CD4-positive, alpha-beta T cell treated with Interferon gamma for 1 hour (primary cell): Measurements from ENCODE around the gene EXOC3L2.

Source experiments
- DNase-seq: peaks from one replicate; pipeline ENCODE4 v3.0.0-alpha.2; 2020

EXOC3L2 gene

GRCh38 chr19:45218911-45219743 is 26.1 kb downstream of the EXOC3L2 start:
- no peak for DNase-seq

GRCh38 chr19:45218426-45218825 is 26.8 kb downstream of the EXOC3L2 start:
- DNase-seq, result no peak

GRCh38 chr19:45217957-45218334 is 27.3 kb downstream of the EXOC3L2 start:
- DNase-seq, result no peak

- DNase-seq, result no peak
These were observed 27.8 kb downstream of the EXOC3L2 start for GRCh38 chr19:45217193-45217956.

GRCh38 chr19:45216667-45217066 is 28.5 kb downstream of the EXOC3L2 start:
- DNase-seq, result no peak

- DNase-seq, result no peak
These were observed 29.6 kb downstream of the EXOC3L2 start for GRCh38 chr19:45215391-45216191.

- no peak for DNase-seq
These were observed 32.2 kb downstream of the EXOC3L2 start for GRCh38 chr19:45213031-45213430.

- no peak for DNase-seq
These were observed 33.3 kb downstream of the EXOC3L2 start for GRCh38 chr19:45211751-45212381.

GRCh38 chr19:45206328-45206727 is 38.9 kb downstream of the EXOC3L2 start:
- DNase-seq, result no peak

- DNase-seq, result no peak
These were observed 39.4 kb downstream of the EXOC3L2 start for GRCh38 chr19:45205810-45206209.

- no peak for DNase-seq
These were observed 42.6 kb downstream of the EXOC3L2 start for GRCh38 chr19:45202637-45203036.

- no peak for DNase-seq
These were observed 44.6 kb downstream of the EXOC3L2 start for GRCh38 chr19:45200568-45200967.

GRCh38 chr19:45195764-45196163 is 49.4 kb downstream of the EXOC3L2 start:
- DNase-seq, result no peak

GRCh38 chr19:45191375-45191774 is 53.8 kb downstream of the EXOC3L2 start:
- no peak for DNase-seq

GRCh38 chr19:45189971-45190370 is 55.2 kb downstream of the EXOC3L2 start:
- DNase-seq, result no peak

GRCh38 chr19:45187421-45188100 is 57.6 kb downstream of the EXOC3L2 start:
- DNase-seq, result no peak

GRCh38 chr19:45186509-45187334 is 58.5 kb downstream of the EXOC3L2 start:
- DNase-seq, result no peak

- no peak for DNase-seq
These were observed 61.1 kb downstream of the EXOC3L2 start for GRCh38 chr19:45184115-45184514.

- DNase-seq, result no peak
These were observed 62.4 kb downstream of the EXOC3L2 start for GRCh38 chr19:45182758-45183157.

GRCh38 chr19:45180936-45181335 is 64.3 kb downstream of the EXOC3L2 start:
- no peak for DNase-seq

- DNase-seq, result no peak
These were observed 65.3 kb downstream of the EXOC3L2 start for GRCh38 chr19:45179892-45180370.
